B cell (primary cell): ENCODE data around the gene DYNC2I2. TPM values are rescaled to one million over a fixed set of nuclear protein-coding genes. Genes with fewer than 3 reads are reported as not detected.

Source experiments
- ATAC-seq: fragments of 200-7000 bp; cut with Tn5 transposase; one replicate; pipeline ENCODE4 v1.10.0; 2021; ENCODE audit warnings: low read depth, mild to moderate bottlenecking, moderate number of reproducible peaks, moderate library complexity
- CTCF ChIA-PET: fragments of 350-600 bp; sonication (Branson Sonifier 250); formaldehyde crosslinking; loops from one replicate; lab custom pipeline; 2021; ENCODE audit warnings: antibody characterized with exemption, inconsistent platforms; lab: Charles Lee
- POLR2A ChIA-PET: fragments of 350-600 bp; sonication (Branson Sonifier 250); formaldehyde crosslinking; loops from one replicate; lab custom pipeline; 2021; ENCODE audit warnings: antibody characterized with exemption; lab: Charles Lee
- DNase-seq: peaks from one replicate; pipeline ENCODE4 v3.0.0; 2013
- H2AFZ ChIP-seq: 2 replicates; pipeline ENCODE4 v1.6.1; 2012; ENCODE audit warnings: mild to moderate bottlenecking, low read depth, low read length; ENCODE audit not compliant: insufficient read depth, poor library complexity, severe bottlenecking
- H3K27ac ChIP-seq, 2 donors: 1 replicate in 1 of 2; 2 replicates in 1 of 2; pipeline ENCODE4 v1.5.1; 2012 to 2013; ENCODE audit warnings: low read length in 2 of 2, mild to moderate bottlenecking in 2 of 2, moderate library complexity in 1 of 2
- H3K27me3 ChIP-seq, 4 experiments: fragments of 200-600 bp in 1 of 4; sonication (generic) in 1 of 4; replicated peaks in 1 of 4; 1 replicate in 2 of 4; 2 replicates in 2 of 4; pipeline versions ENCODE4 v1.6.1 to v1.7.0; 2013 to 2016; ENCODE audit warnings: low read length in 3 of 4, mild to moderate bottlenecking in 2 of 4, mixed read lengths in 1 of 4, moderate library complexity in 1 of 4; ENCODE audit not compliant: insufficient read depth in 4 of 4, control insufficient read depth in 3 of 4; ENCODE audit errors: control extremely low read depth in 1 of 4
- H3K36me3 ChIP-seq, 2 experiments: replicated peaks in 1 of 2; 1 replicate in 1 of 2; 2 replicates in 1 of 2; pipeline versions ENCODE4 v1.6.1 to v1.7.1; 2013; ENCODE audit warnings: low read length in 1 of 2; ENCODE audit not compliant: insufficient read depth in 2 of 2, control insufficient read depth in 1 of 2; ENCODE audit errors: control extremely low read depth in 1 of 2, extremely low read depth in 1 of 2
- H3K4me1 ChIP-seq, 2 donors: fragments of 200-600 bp in 1 of 2; sonication (generic) in 1 of 2; 1 replicate in 1 of 2; 2 replicates in 1 of 2; pipeline versions ENCODE4 v1.5.1 to v1.6.1; 2013 to 2017; ENCODE audit warnings: low read length in 2 of 2; ENCODE audit not compliant: control insufficient read depth in 2 of 2, insufficient read depth in 2 of 2
- H3K4me2 ChIP-seq: replicated peaks from 2 replicates; pipeline ENCODE3; 2012; ENCODE audit warnings: mild to moderate bottlenecking, low read depth, low read length; ENCODE audit not compliant: poor library complexity, severe bottlenecking
- H3K4me3 ChIP-seq, 5 experiments: fragments of 200-600 bp in 1 of 5; sonication (generic) in 1 of 5; 1 replicate in 3 of 5; 2 replicates in 2 of 5; pipeline versions ENCODE4 v1.5.1 to v1.7.0; 2011 to 2016; ENCODE audit warnings: low read length in 4 of 5, mild to moderate bottlenecking in 4 of 5, low read depth in 2 of 5, control low read depth in 1 of 5, moderate library complexity in 1 of 5; ENCODE audit not compliant: insufficient read depth in 1 of 5; ENCODE audit errors: control extremely low read depth in 1 of 5, extremely low read depth in 1 of 5
- H3K79me2 ChIP-seq: fragments of 200-600 bp; sonication (generic); one replicate; pipeline ENCODE4 v1.6.0; 2016; ENCODE audit warnings: low read length; ENCODE audit not compliant: control insufficient read depth, insufficient read depth
- H3K9ac ChIP-seq: fragments of 200-600 bp; sonication (generic); 2 replicates; pipeline ENCODE4 v1.6.1; 2017; ENCODE audit warnings: mild to moderate bottlenecking, low read length, moderate library complexity
- H3K9me3 ChIP-seq, 3 donors: one replicate each; pipeline versions ENCODE4 v1.6.1 to v1.7.1; 2013; ENCODE audit warnings: low read length in 2 of 3; ENCODE audit not compliant: control insufficient read depth in 2 of 3, insufficient read depth in 1 of 3; ENCODE audit errors: control extremely low read depth in 1 of 3
- H4K20me1 ChIP-seq: 2 replicates; pipeline ENCODE4 v1.6.0; 2012; ENCODE audit warnings: mild to moderate bottlenecking, low read length; ENCODE audit not compliant: insufficient read depth, control insufficient read depth, poor library complexity, severe bottlenecking
- H3K27ac Mint-ChIP-seq: one replicate; pipeline ENCODE4 v1.8.0; 2021; ENCODE audit warnings: mixed read lengths
- H3K27me3 Mint-ChIP-seq: one replicate; pipeline ENCODE4 v1.8.0; 2021; ENCODE audit warnings: mixed read lengths
- H3K4me1 Mint-ChIP-seq: one replicate; pipeline ENCODE4 v1.8.0; 2021; ENCODE audit warnings: mixed read lengths
- H3K4me3 Mint-ChIP-seq: one replicate; pipeline ENCODE4 v1.8.0; 2021; ENCODE audit warnings: mixed read lengths
- H3K9me3 Mint-ChIP-seq: one replicate; pipeline ENCODE4 v1.8.0; 2022; ENCODE audit warnings: mixed read lengths; ENCODE audit not compliant: insufficient read depth
- EZH2 ChIP-seq: IDR thresholded peaks from 2 replicates; pipeline ENCODE4 v1.6.1; 2012; ENCODE audit warnings: borderline replicate concordance, low read depth, mild to moderate bottlenecking, moderate library complexity, low read length; ENCODE audit not compliant: insufficient read depth, poor library complexity, severe bottlenecking
- WGBS: methylation state at CpG from one replicate; pipeline ENCODE4 v1.1.5; 2013; ENCODE audit warnings: missing lambda C conversion rate; ENCODE audit not compliant: insufficient coverage; 5-methylcytosine and 5-hydroxymethylcytosine counted together
- intact Hi-C: fragments of 100-400 bp; cut with micrococcal nuclease; formaldehyde crosslinking; loops from one replicate; pipeline ENCODE4 v1.10.0; 2022
- polyA plus RNA-seq: library from polyadenylated mRNA; depleted of rRNA; stranded (reverse); fragments of >200 nt; gene quantifications from 2 replicates; pipeline ENCODE4 v1.2.3, GENCODE V29; 2012
- total RNA-seq, 2 donors: library from RNA; stranded (reverse); fragments of 120-200 nt in 1 of 2; gene quantifications; 1 replicate in 1 of 2; 2 replicates in 1 of 2; pipeline versions ENCODE4 v1.2.3 to v1.2.4, GENCODE V29; 2013 to 2022
- TF ChIP-seq, protein P1 (sequence below): fragments of 200-600 bp; IDR thresholded peaks from one replicate; pipeline ENCODE4 v1.8.0; 2022; ENCODE audit warnings: antibody characterized with exemption, mild to moderate bottlenecking

The DYNC2I2 gene
- total and polyA plus RNA-seq, 2 donors (not counting 1 experiment from before 2014, with no cell fraction given) = 76.6 to 109 TPM

DNA sequence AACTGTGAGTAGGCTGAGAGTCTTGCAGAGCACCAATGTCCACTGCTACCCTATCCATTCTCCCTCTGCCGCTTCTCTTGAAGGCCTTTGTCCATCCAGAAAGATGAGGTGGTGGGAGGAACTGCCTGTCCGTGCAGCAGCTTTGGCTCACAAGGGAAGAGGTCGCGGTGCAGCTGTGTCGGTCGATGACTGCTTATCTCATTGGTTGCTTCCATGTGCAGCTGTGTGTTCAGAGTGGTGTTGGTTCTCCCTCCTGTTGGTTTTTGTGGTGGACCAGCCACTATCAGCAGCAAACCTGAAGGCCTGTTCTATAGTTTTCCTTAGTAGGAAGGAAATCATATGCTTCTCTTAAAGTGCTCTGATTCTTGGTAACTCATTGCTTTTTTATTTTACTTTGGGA lies 63.6 kb downstream of the DYNC2I2 start:
- no peak overlapping the region for H3K4me3 ChIP-seq
- H3K27ac ChIP-seq = no peak overlapping the region
- no peak overlapping the region for H3K9ac ChIP-seq
- POLR2A ChIA-PET = no interaction called here
- H3K4me1 ChIP-seq = no peaks in the 10 kb centered on the region
- no peak overlapping the region for H3K4me3 Mint-ChIP-seq
- no peak for ATAC-seq
- 91% methylated on average over 4 of the region's 6 CpGs for WGBS
- H4K20me1 ChIP-seq = no peaks in the 10 kb centered on the region
- H3K9me3 Mint-ChIP-seq = no peaks in the 10 kb centered on the region
- no peaks in the 10 kb centered on the region for H3K79me2 ChIP-seq
- no peak for TF ChIP-seq EZH2
- TF ChIP-seq, protein P1, sequence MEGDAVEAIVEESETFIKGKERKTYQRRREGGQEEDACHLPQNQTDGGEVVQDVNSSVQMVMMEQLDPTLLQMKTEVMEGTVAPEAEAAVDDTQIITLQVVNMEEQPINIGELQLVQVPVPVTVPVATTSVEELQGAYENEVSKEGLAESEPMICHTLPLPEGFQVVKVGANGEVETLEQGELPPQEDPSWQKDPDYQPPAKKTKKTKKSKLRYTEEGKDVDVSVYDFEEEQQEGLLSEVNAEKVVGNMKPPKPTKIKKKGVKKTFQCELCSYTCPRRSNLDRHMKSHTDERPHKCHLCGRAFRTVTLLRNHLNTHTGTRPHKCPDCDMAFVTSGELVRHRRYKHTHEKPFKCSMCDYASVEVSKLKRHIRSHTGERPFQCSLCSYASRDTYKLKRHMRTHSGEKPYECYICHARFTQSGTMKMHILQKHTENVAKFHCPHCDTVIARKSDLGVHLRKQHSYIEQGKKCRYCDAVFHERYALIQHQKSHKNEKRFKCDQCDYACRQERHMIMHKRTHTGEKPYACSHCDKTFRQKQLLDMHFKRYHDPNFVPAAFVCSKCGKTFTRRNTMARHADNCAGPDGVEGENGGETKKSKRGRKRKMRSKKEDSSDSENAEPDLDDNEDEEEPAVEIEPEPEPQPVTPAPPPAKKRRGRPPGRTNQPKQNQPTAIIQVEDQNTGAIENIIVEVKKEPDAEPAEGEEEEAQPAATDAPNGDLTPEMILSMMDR = no peak
- DNase-seq = no peak
- no peak overlapping the region for H3K27ac Mint-ChIP-seq
- H3K4me1 Mint-ChIP-seq = no peaks in the 10 kb centered on the region
- no peaks in the 10 kb centered on the region for H3K27me3 Mint-ChIP-seq
- H3K27me3 ChIP-seq = no peaks in the 10 kb centered on the region
- H3K4me2 ChIP-seq = no peak overlapping the region
- peaks cover 11 to 68% of the 10 kb centered on the region in 2 experiments for H3K36me3 ChIP-seq
- H2AFZ ChIP-seq = no peak overlapping the region
- CTCF ChIA-PET = no interaction called here
- intact Hi-C loops = no loop called here
- no peaks in the 10 kb centered on the region for H3K9me3 ChIP-seq

DNA sequence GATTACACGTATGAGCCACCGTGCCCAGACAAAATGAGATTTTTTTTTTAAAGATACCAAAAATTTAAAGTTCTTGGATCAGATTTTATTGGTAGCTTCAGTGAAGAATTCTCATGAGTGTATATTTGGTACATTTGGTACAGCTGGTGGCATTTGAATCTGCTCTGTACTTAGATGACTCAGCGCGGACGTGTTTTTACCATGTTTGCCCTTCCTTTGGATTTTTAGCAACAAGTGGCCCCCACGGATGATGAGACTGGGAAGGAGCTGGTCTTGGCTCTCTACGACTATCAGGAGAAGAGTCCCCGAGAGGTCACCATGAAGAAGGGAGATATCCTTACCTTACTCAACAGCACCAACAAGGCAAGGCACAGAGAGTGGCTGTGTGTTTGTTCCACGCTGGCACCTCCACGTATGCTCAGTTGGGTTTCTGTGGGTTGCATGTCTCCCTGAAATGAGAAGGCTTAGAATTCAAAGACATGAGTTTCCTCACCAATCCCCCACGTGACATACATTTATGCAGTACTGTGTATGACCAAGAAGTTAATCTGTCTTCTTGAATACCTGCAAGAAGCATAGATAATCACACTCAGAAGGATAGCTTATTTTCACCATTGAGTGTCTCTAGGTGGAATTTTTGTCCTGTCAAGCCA lies 67.9 kb downstream of the DYNC2I2 start:
- no peaks in the 10 kb centered on the region for H3K79me2 ChIP-seq
- H3K36me3 ChIP-seq = peaks cover 12 to 80% of the 10 kb centered on the region in 2 experiments
- ATAC-seq (no peak), DNase-seq (no peak)
- H3K4me1 ChIP-seq = no peaks in the 10 kb centered on the region
- no peaks in the 10 kb centered on the region for H3K9me3 Mint-ChIP-seq
- H3K4me2 ChIP-seq = no peak overlapping the region
- WGBS = no CpG with 5 or more reads among the region's 11 CpGs
- no peak overlapping the region for H3K27ac ChIP-seq
- ChIA-PET POLR2A (interaction anchor here (0.6 to 0.7 kb wide), 3 partner anchors 53 to 205 kb away, joined by 4 to 6 read pairs (median 4); no protein-coding TSS in a partner anchor), CTCF (no interaction called here)
- TF ChIP-seq EZH2 = no peak
- TF ChIP-seq, protein P1 = no peak
- H4K20me1 ChIP-seq = no peaks in the 10 kb centered on the region
- H2AFZ ChIP-seq = no peak overlapping the region
- H3K4me1 Mint-ChIP-seq = no peaks in the 10 kb centered on the region
- H3K4me3 Mint-ChIP-seq = no peak overlapping the region
- H3K27me3 Mint-ChIP-seq = no peaks in the 10 kb centered on the region
- no peak overlapping the region for H3K27ac Mint-ChIP-seq
- no peaks in the 10 kb centered on the region for H3K9me3 ChIP-seq
- H3K9ac ChIP-seq = no peak overlapping the region
- H3K27me3 ChIP-seq = no peaks in the 10 kb centered on the region
- intact Hi-C loops = no loop called here
- no peak overlapping the region for H3K4me3 ChIP-seq
